ENCODE results near the gene SPOCD1.
"Not testable (repeated sequence)": the region's sequence is repeated elsewhere in the genome, so short reads cannot be mapped to it uniquely, and the experiment has no call there.

SPOCD1 gene

GRCh38 chr1:31823780-31824179 lies 8.0 kb upstream of the SPOCD1 start:
- Histone ChIP-seq H3K9me3 (no peaks in the 10 kb centered on the region), H3K36me3 (no peaks in the 10 kb centered on the region), H3K4me1 (no peaks in the 10 kb centered on the region), H3K4me3 (ENCODE audit: low read depth, low read length) (no peak overlapping the region), H3K27me3 (no peaks in the 10 kb centered on the region)
- DNase-seq: no peak
- TF ChIP-seq CTCF (IDR thresholded peaks at IDR 0.05; ENCODE audit: low read depth, low read length): no peak

- Histone ChIP-seq H3K36me3 (no peaks in the 10 kb centered on the region), H3K4me1 (no peaks in the 10 kb centered on the region), H3K9me3 (no peaks in the 10 kb centered on the region), H3K27me3 (no peaks in the 10 kb centered on the region), H3K4me3 (ENCODE audit: low read depth, low read length) (no peak overlapping the region)
- TF ChIP-seq CTCF (IDR thresholded peaks at IDR 0.05; ENCODE audit: low read depth, low read length): no peak
- no peak for DNase-seq
These were observed 6.9 kb upstream of the SPOCD1 start for GRCh38 chr1:31822766-31823165.

GRCh38 chr1:31820196-31820595 lies 4.4 kb upstream of the SPOCD1 start:
- H3K27me3 ChIP-seq; H3K36me3 ChIP-seq; DNase-seq; H3K4me3 ChIP-seq (ENCODE audit: low read depth, low read length); H3K4me1 ChIP-seq; H3K9me3 ChIP-seq: not testable (repeated sequence)

GRCh38 chr1:31818206-31818605 lies 2.4 kb upstream of the SPOCD1 start:
- Histone ChIP-seq H3K27me3 (no peaks in the 10 kb centered on the region), H3K36me3 (no peaks in the 10 kb centered on the region), H3K4me3 (ENCODE audit: low read depth, low read length) (no peak overlapping the region), H3K4me1 (peaks cover 3% of the 10 kb centered on the region; the same call in 1 of the 2 replicates), H3K9me3 (no peaks in the 10 kb centered on the region)
- no peak for TF ChIP-seq CTCF (IDR thresholded peaks at IDR 0.05; ENCODE audit: low read depth, low read length)
- no peak for DNase-seq

- DNase-seq; H3K36me3 ChIP-seq; H3K27me3 ChIP-seq; H3K9me3 ChIP-seq; H3K4me3 ChIP-seq (ENCODE audit: low read depth, low read length); H3K4me1 ChIP-seq: not testable (repeated sequence)
These were observed 1.1 kb upstream of the SPOCD1 start for GRCh38 chr1:31816947-31817346.

GRCh38 chr1:31816501-31816900 lies 679 bp upstream of the SPOCD1 start:
- H3K4me3 ChIP-seq (ENCODE audit: low read depth, low read length): not testable (repeated sequence)

GRCh38 chr1:31815307-31815645 lies 546 bp downstream of the SPOCD1 start:
- no peaks in the 10 kb centered on the region for H3K27me3 ChIP-seq
- H3K9me3 ChIP-seq: no peaks in the 10 kb centered on the region
- peaks cover 5% of the 10 kb centered on the region; the same call in 1 of the 2 replicates for H3K4me1 ChIP-seq
- no peaks in the 10 kb centered on the region for H3K36me3 ChIP-seq
- TF ChIP-seq CTCF (IDR thresholded peaks at IDR 0.05; ENCODE audit: low read depth, low read length): no peak
- no peak overlapping the region for H3K4me3 ChIP-seq (ENCODE audit: low read depth, low read length)
- no peak for DNase-seq

More at GRCh38 chr1:31816501-31816900, 679 bp upstream of the SPOCD1 start:
- not testable (repeated sequence) for H3K36me3 ChIP-seq, DNase-seq, H3K9me3 ChIP-seq, H3K4me1 ChIP-seq, H3K27me3 ChIP-seq

- Histone ChIP-seq H3K4me1 (peaks cover 5% of the 10 kb centered on the region; the same call in 1 of the 2 replicates), H3K27me3 (no peaks in the 10 kb centered on the region), H3K36me3 (no peaks in the 10 kb centered on the region), H3K9me3 (no peaks in the 10 kb centered on the region), H3K4me3 (ENCODE audit: low read depth, low read length) (no peak overlapping the region)
- no peak for TF ChIP-seq CTCF (IDR thresholded peaks at IDR 0.05; ENCODE audit: low read depth, low read length)
- no peak for DNase-seq
These were observed 1.1 kb downstream of the SPOCD1 start for GRCh38 chr1:31814631-31815306.
